Duodenal mucosa (tissue), 2 donors: Measurements from ENCODE around the gene XPNPEP2.
A peak's percentile ranks its signal among the peaks of the same experiment; 100 is the strongest.

Experiments used
- H3K27ac ChIP-seq: one replicate; pipeline ENCODE4 v1.7.0; 2013; ENCODE audit warnings: low read depth, low read length
- H3K27me3 ChIP-seq, 2 donors: one replicate each; pipeline ENCODE4 v1.7.0; 2013; ENCODE audit warnings: low read length in 2 of 2, control low read depth in 1 of 2; ENCODE audit not compliant: insufficient read depth in 2 of 2, control insufficient read depth in 1 of 2
- H3K36me3 ChIP-seq, 2 donors: one replicate each; pipeline ENCODE4 v1.7.0; 2013; ENCODE audit warnings: low read length in 2 of 2, control low read depth in 1 of 2; ENCODE audit not compliant: insufficient read depth in 2 of 2, control insufficient read depth in 1 of 2
- H3K4me1 ChIP-seq, 2 donors: one replicate each; pipeline ENCODE4 v1.7.0; 2013; ENCODE audit warnings: low read length in 2 of 2, control low read depth in 1 of 2; ENCODE audit not compliant: insufficient read depth in 2 of 2, control insufficient read depth in 1 of 2
- H3K4me3 ChIP-seq, 2 donors: one replicate each; pipeline ENCODE4 v1.7.0; 2013; ENCODE audit warnings: low read length in 2 of 2, low read depth in 1 of 2
- H3K9ac ChIP-seq, 2 donors: one replicate each; pipeline ENCODE4 v1.7.0; 2013; ENCODE audit warnings: low read length in 2 of 2, low read depth in 1 of 2
- H3K9me3 ChIP-seq, 2 donors: one replicate each; pipeline ENCODE4 v1.7.0; 2013; ENCODE audit warnings: low read length in 2 of 2, control low read depth in 1 of 2; ENCODE audit not compliant: control insufficient read depth in 1 of 2

The XPNPEP2 gene

GRCh38 chrX:129785160-129785947, 46.6 kb downstream of the XPNPEP2 start:
- peaks cover 0 to 5% of the 10 kb centered on the region in 2 donors for H3K4me1 ChIP-seq
- H3K4me3 ChIP-seq, result peak overlapping the region in 1 of 2 donors; percentile 28
- H3K27ac ChIP-seq, result peak overlapping the region; percentile 20

GRCh38 chrX:129786210-129786651, 47.5 kb downstream of the XPNPEP2 start:
- Histone ChIP-seq H3K9me3 (no peaks in the 10 kb centered on the region), H3K4me3 (peak overlapping the region in 1 of 2 donors; percentile 15), H3K27me3 (no peaks in the 10 kb centered on the region), H3K4me1 (peaks cover 0 to 5% of the 10 kb centered on the region in 2 donors), H3K9ac (no peak overlapping the region), H3K27ac (no peak overlapping the region), H3K36me3 (no peaks in the 10 kb centered on the region)

More at GRCh38 chrX:129785160-129785947, 46.6 kb downstream of the XPNPEP2 start:
- Histone ChIP-seq H3K9me3 (no peaks in the 10 kb centered on the region), H3K27me3 (no peaks in the 10 kb centered on the region), H3K9ac (no peak overlapping the region), H3K36me3 (no peaks in the 10 kb centered on the region)

GRCh38 chrX:129787336-129788055, 48.7 kb downstream of the XPNPEP2 start:
- no peak overlapping the region for H3K4me3 ChIP-seq
- H3K9me3 ChIP-seq, result no peaks in the 10 kb centered on the region
- no peaks in the 10 kb centered on the region for H3K36me3 ChIP-seq
- H3K27me3 ChIP-seq, result no peaks in the 10 kb centered on the region
- H3K27ac ChIP-seq, result no peak overlapping the region
- peaks cover 0 to 5% of the 10 kb centered on the region in 2 donors for H3K4me1 ChIP-seq
- H3K9ac ChIP-seq, result no peak overlapping the region

GRCh38 chrX:129788527-129788926, 49.7 kb downstream of the XPNPEP2 start:
- Histone ChIP-seq H3K4me3 (no peak overlapping the region), H3K27ac (no peak overlapping the region), H3K36me3 (peaks cover 0 to 3% of the 10 kb centered on the region in 2 donors), H3K27me3 (no peaks in the 10 kb centered on the region), H3K4me1 (peaks cover 0 to 2% of the 10 kb centered on the region in 2 donors), H3K9me3 (no peaks in the 10 kb centered on the region), H3K9ac (no peak overlapping the region)

- peaks cover 0 to 3% of the 10 kb centered on the region in 2 donors for H3K36me3 ChIP-seq
- no peaks in the 10 kb centered on the region for H3K9me3 ChIP-seq
- no peaks in the 10 kb centered on the region for H3K27me3 ChIP-seq
- H3K4me1 ChIP-seq, result no peaks in the 10 kb centered on the region
- no peak overlapping the region for H3K27ac ChIP-seq
- H3K4me3 ChIP-seq, result no peak overlapping the region
- no peak overlapping the region for H3K9ac ChIP-seq
These were observed 51.4 kb downstream of the XPNPEP2 start for GRCh38 chrX:129790146-129790545.

- H3K36me3 ChIP-seq, result peaks cover 0 to 3% of the 10 kb centered on the region in 2 donors
- no peaks in the 10 kb centered on the region for H3K4me1 ChIP-seq
- no peak overlapping the region for H3K4me3 ChIP-seq
- H3K9ac ChIP-seq, result no peak overlapping the region
- no peaks in the 10 kb centered on the region for H3K27me3 ChIP-seq
- H3K27ac ChIP-seq, result no peak overlapping the region
- H3K9me3 ChIP-seq, result no peaks in the 10 kb centered on the region
These were observed 52.0 kb downstream of the XPNPEP2 start for GRCh38 chrX:129790808-129791207.

- Histone ChIP-seq H3K9ac (no peak overlapping the region), H3K9me3 (no peaks in the 10 kb centered on the region), H3K27me3 (no peaks in the 10 kb centered on the region), H3K36me3 (peaks cover 0 to 3% of the 10 kb centered on the region in 2 donors), H3K4me3 (no peak overlapping the region), H3K4me1 (no peaks in the 10 kb centered on the region), H3K27ac (no peak overlapping the region)
These were observed 52.6 kb downstream of the XPNPEP2 start for GRCh38 chrX:129791336-129791735.

- Histone ChIP-seq H3K4me3 (no peak overlapping the region), H3K27me3 (no peaks in the 10 kb centered on the region), H3K4me1 (no peaks in the 10 kb centered on the region), H3K9me3 (no peaks in the 10 kb centered on the region), H3K27ac (no peak overlapping the region), H3K36me3 (peaks cover 0 to 3% of the 10 kb centered on the region in 2 donors), H3K9ac (no peak overlapping the region)
These were observed 53.3 kb downstream of the XPNPEP2 start for GRCh38 chrX:129791961-129792570.

- Histone ChIP-seq H3K4me1 (no peaks in the 10 kb centered on the region), H3K4me3 (no peak overlapping the region), H3K27me3 (no peaks in the 10 kb centered on the region), H3K27ac (no peak overlapping the region), H3K9me3 (no peaks in the 10 kb centered on the region), H3K9ac (no peak overlapping the region), H3K36me3 (peaks cover 0 to 3% of the 10 kb centered on the region in 2 donors)
These were observed 54.0 kb downstream of the XPNPEP2 start for GRCh38 chrX:129792586-129793291.
